H9 (cell line): Measurements from ENCODE around the gene SNX7. TPM values are rescaled to one million over a fixed set of nuclear protein-coding genes. Genes with fewer than 3 reads are reported as not detected.
A peak's percentile ranks its signal among the peaks of the same experiment; 100 is the strongest.

ENCODE experiments used
- DNase-seq: peaks from one replicate; pipeline ENCODE4 v3.0.0-alpha.2; 2017
- H2AFZ ChIP-seq: one replicate; pipeline ENCODE4 v1.6.1; 2013; ENCODE audit warnings: mild to moderate bottlenecking, low read length, control low read depth, moderate library complexity
- H2AK5ac ChIP-seq: 2 replicates; pipeline ENCODE4 v1.6.1; 2013; ENCODE audit warnings: low read length, control low read depth, mixed read lengths; ENCODE audit not compliant: insufficient read length
- H2BK120ac ChIP-seq: one replicate; pipeline ENCODE4 v1.6.1; 2013; ENCODE audit warnings: low read depth, mild to moderate bottlenecking, low read length, control low read depth, inconsistent platforms; ENCODE audit not compliant: poor library complexity, severe bottlenecking
- H2BK12ac ChIP-seq: 2 replicates; pipeline ENCODE4 v1.6.1; 2013; ENCODE audit warnings: low read length, control low read depth, mixed read lengths, low read depth; ENCODE audit not compliant: insufficient read length
- H2BK15ac ChIP-seq: 2 replicates; pipeline ENCODE4 v1.6.1; 2013; ENCODE audit warnings: low read depth, low read length, control low read depth
- H2BK20ac ChIP-seq: one replicate; pipeline ENCODE4 v1.6.1; 2013; ENCODE audit warnings: low read depth, mild to moderate bottlenecking, low read length, control low read depth, inconsistent platforms; ENCODE audit not compliant: poor library complexity, severe bottlenecking
- H2BK5ac ChIP-seq: 2 replicates; pipeline ENCODE4 v1.6.1; 2013; ENCODE audit warnings: low read length, control low read depth, mixed read lengths; ENCODE audit not compliant: insufficient read length
- H3K14ac ChIP-seq: 2 replicates; pipeline ENCODE4 v1.6.1; 2013; ENCODE audit warnings: low read length, control low read depth; ENCODE audit not compliant: insufficient read depth
- H3K18ac ChIP-seq: 2 replicates; pipeline ENCODE4 v1.6.1; 2013; ENCODE audit warnings: low read depth, mild to moderate bottlenecking, mixed read lengths, low read length, control low read depth; ENCODE audit not compliant: insufficient read length
- H3K23ac ChIP-seq: 2 replicates; pipeline ENCODE4 v1.6.1; 2013; ENCODE audit warnings: low read length, control low read depth, mixed read lengths, low read depth; ENCODE audit not compliant: insufficient read length
- H3K23me2 ChIP-seq: 2 replicates; pipeline ENCODE4 v1.6.1; 2013; ENCODE audit warnings: low read depth, mild to moderate bottlenecking, mixed read lengths, low read length, control low read depth; ENCODE audit not compliant: insufficient read length, poor library complexity, severe bottlenecking
- H3K27ac ChIP-seq: 2 replicates; pipeline ENCODE4 v1.5.1; 2013; ENCODE audit warnings: low read length, control low read depth, mixed read lengths, low read depth; ENCODE audit not compliant: insufficient read length
- H3K27me3 ChIP-seq: 2 replicates; pipeline ENCODE4 v1.6.1; 2013; ENCODE audit warnings: low read length, control low read depth, inconsistent platforms; ENCODE audit not compliant: insufficient read depth
- H3K4ac ChIP-seq: 2 replicates; pipeline ENCODE4 v1.6.1; 2013; ENCODE audit warnings: low read depth, mild to moderate bottlenecking, control low read depth, inconsistent platforms, low read length, moderate library complexity
- H3K4me1 ChIP-seq: 2 replicates; pipeline ENCODE4 v1.6.1; 2013; ENCODE audit warnings: low read length, control low read depth, inconsistent platforms; ENCODE audit not compliant: insufficient read depth
- H3K4me2 ChIP-seq: 2 replicates; pipeline ENCODE4 v1.6.1; 2013; ENCODE audit warnings: low read length, control low read depth, mixed read lengths; ENCODE audit not compliant: insufficient read length, insufficient read depth
- H3K56ac ChIP-seq: 2 replicates; pipeline ENCODE4 v1.6.1; 2013; ENCODE audit warnings: low read depth, mild to moderate bottlenecking, mixed read lengths, low read length, control low read depth; ENCODE audit not compliant: insufficient read length
- H3K79me1 ChIP-seq: 2 replicates; pipeline ENCODE4 v1.6.1; 2013; ENCODE audit warnings: low read depth, mild to moderate bottlenecking, moderate library complexity, low read length, control low read depth, inconsistent platforms; ENCODE audit not compliant: insufficient read depth, poor library complexity, severe bottlenecking
- H3K79me2 ChIP-seq: 2 replicates; pipeline ENCODE4 v1.6.1; 2013; ENCODE audit warnings: low read length, control low read depth, inconsistent platforms; ENCODE audit not compliant: insufficient read depth
- H3K9ac ChIP-seq: 2 replicates; pipeline ENCODE4 v1.6.1; 2013; ENCODE audit warnings: low read length, control low read depth, mixed read lengths; ENCODE audit not compliant: insufficient read length; ENCODE audit errors: extremely low read depth
- H3K9me3 ChIP-seq: one replicate; pipeline ENCODE4 v1.6.1; 2013; ENCODE audit warnings: low read depth, low read length, inconsistent platforms; ENCODE audit not compliant: control insufficient read depth
- H3T11ph ChIP-seq: one replicate; pipeline ENCODE4 v1.6.1; 2013; ENCODE audit warnings: mild to moderate bottlenecking, low read length, control low read depth, inconsistent platforms
- H4K20me1 ChIP-seq: one replicate; pipeline ENCODE4 v1.6.1; 2013; ENCODE audit not compliant: control insufficient read depth, insufficient read length, insufficient read depth
- H4K5ac ChIP-seq: 2 replicates; pipeline ENCODE4 v1.6.1; 2013; ENCODE audit warnings: low read depth, mild to moderate bottlenecking, mixed read lengths, low read length, control low read depth; ENCODE audit not compliant: insufficient read length
- H4K8ac ChIP-seq: replicated peaks from 2 replicates; pipeline ENCODE4 v1.6.1; 2013; ENCODE audit warnings: low read length, control low read depth, mixed read lengths, low read depth; ENCODE audit not compliant: insufficient read length
- H4K91ac ChIP-seq: 2 replicates; pipeline ENCODE4 v1.6.1; 2013; ENCODE audit warnings: low read depth, mild to moderate bottlenecking, moderate library complexity, mixed read lengths, low read length, control low read depth; ENCODE audit not compliant: insufficient read length
- H3K27ac Mint-ChIP-seq, 3 experiments: 2 replicates in 2 of 3; 3 replicates in 1 of 3; pipeline ENCODE4 v1.8.0; 2020 to 2021; ENCODE audit warnings: mixed read lengths in 3 of 3, mild to moderate bottlenecking in 1 of 3, moderate library complexity in 1 of 3
- H3K27me3 Mint-ChIP-seq: 2 replicates; pipeline ENCODE4 v1.8.0; 2021; ENCODE audit warnings: low read depth, mild to moderate bottlenecking, moderate library complexity, mixed read lengths
- H3K36me3 Mint-ChIP-seq, 3 experiments: 2 replicates in 2 of 3; 3 replicates in 1 of 3; pipeline ENCODE4 v1.8.0; 2020 to 2021; ENCODE audit warnings: low read depth in 3 of 3, mixed read lengths in 3 of 3; ENCODE audit not compliant: insufficient read depth in 1 of 3
- H3K4me1 Mint-ChIP-seq, 2 experiments: 2 replicates each; pipeline ENCODE4 v1.8.0; 2020; ENCODE audit warnings: mixed read lengths in 2 of 2
- H3K4me3 Mint-ChIP-seq, 2 experiments: 2 replicates in 1 of 2; 3 replicates in 1 of 2; pipeline ENCODE4 v1.8.0; 2020 to 2021; ENCODE audit warnings: mild to moderate bottlenecking in 2 of 2, mixed read lengths in 2 of 2, moderate library complexity in 1 of 2
- H3K9me3 Mint-ChIP-seq, 2 experiments: 2 replicates in 1 of 2; 3 replicates in 1 of 2; pipeline ENCODE4 v1.8.0; 2020; ENCODE audit warnings: mild to moderate bottlenecking in 2 of 2, mixed read lengths in 2 of 2, moderate library complexity in 1 of 2
- CTCF ChIP-seq: fragments of 200-600 bp; sonication (generic); conservative IDR thresholded peaks from 3 replicates; pipeline ENCODE4 v1.8.0; 2021; ENCODE audit warnings: antibody characterized with exemption, mild to moderate bottlenecking
- WGBS: extraction: QIAGEN DNeasy Blood & Tissue Kit; methylation state at CpG from one replicate; pipeline ENCODE4 v1.1.7; 2013; ENCODE audit warnings: missing lambda C conversion rate, low lambda C conversion rate, mixed read lengths; ENCODE audit not compliant: insufficient read length; ENCODE audit errors: extremely low coverage; 5-methylcytosine and 5-hydroxymethylcytosine counted together
- total RNA-seq: library from RNA; stranded (reverse); gene quantifications from 2 replicates; pipeline ENCODE4 v1.2.1, GENCODE V29; 2021

SNX7 gene
- total RNA-seq, 1 experiment from 2014 or later: 24.7 TPM

- H2BK120ac ChIP-seq: no peak overlapping the region
- H3K23me2 ChIP-seq: peaks cover 6% of the 10 kb centered on the region
- peak overlapping the region; percentile 79 for H3K4me2 ChIP-seq
- H4K91ac ChIP-seq: no peak overlapping the region
- H3K56ac ChIP-seq: no peak overlapping the region
- H4K5ac ChIP-seq: no peak overlapping the region
- no peak overlapping the region for H4K8ac ChIP-seq
- peak overlapping the region; percentile 7 for H3K9ac ChIP-seq
- TF ChIP-seq CTCF: no peak
- H3K27me3 ChIP-seq: no peaks in the 10 kb centered on the region
- H2BK12ac ChIP-seq: no peak overlapping the region
- H3K18ac ChIP-seq: no peak overlapping the region
- no peaks in the 10 kb centered on the region for H3K79me1 ChIP-seq
- no peaks in the 10 kb centered on the region for H4K20me1 ChIP-seq
- no peak overlapping the region for H3K27ac ChIP-seq
- Mint-ChIP-seq H3K4me1 (peaks cover 20 to 22% of the 10 kb centered on the region in 2 experiments), H3K9me3 (no peaks in the 10 kb centered on the region), H3K27ac (peak overlapping the region in 1 of 3 experiments; percentile 91; a peak in 2 of 7 replicates), H3K4me3 (peak overlapping the region; percentile 95 to 98), H3K36me3 (no peaks in the 10 kb centered on the region), H3K27me3 (no peaks in the 10 kb centered on the region; the same call in 1 of the 2 replicates)
- H3K4me1 ChIP-seq: no peaks in the 10 kb centered on the region
- H2AFZ ChIP-seq: no peak overlapping the region
- no peak overlapping the region for H2BK5ac ChIP-seq
- no peaks in the 10 kb centered on the region for H3K9me3 ChIP-seq
- no peak overlapping the region for H2BK20ac ChIP-seq
- no peak overlapping the region for H2AK5ac ChIP-seq
- H3K14ac ChIP-seq: no peak overlapping the region
- H3T11ph ChIP-seq: no peak overlapping the region
- no peak overlapping the region for H3K23ac ChIP-seq
- no peaks in the 10 kb centered on the region for H3K79me2 ChIP-seq
- no CpG with 5 or more reads among the region's 6 CpGs for WGBS
- no peak for DNase-seq
- no peak overlapping the region for H3K4ac ChIP-seq
- no peak overlapping the region for H2BK15ac ChIP-seq
Measured at GRCh38 chr1:98662356-98662670, 792 bp downstream of the SNX7 start.
